HFF-Myc (cell line): Measurements from ENCODE around the gene INSRR.

ENCODE experiments used
- DNase-seq: peaks from one replicate; pipeline ENCODE4 v3.0.0-alpha.2; 2011; ENCODE audit warnings: low read depth; ENCODE audit errors: extremely low read depth
- H3K4me3 ChIP-seq: replicated peaks from 2 replicates; pipeline ENCODE4 v1.5.1; 2011; ENCODE audit warnings: low read depth, mild to moderate bottlenecking, control low read depth, low read length
- CTCF ChIP-seq: IDR thresholded peaks from 2 replicates; pipeline ENCODE4 v1.5.1; 2012; ENCODE audit warnings: mild to moderate bottlenecking, low read depth, low read length, control low read depth; ENCODE audit errors: missing control alignments

The INSRR gene

GRCh38 chr1:156887734-156888133, 28.8 kb upstream of the INSRR start:
- no peak for TF ChIP-seq CTCF
- no peak overlapping the region for H3K4me3 ChIP-seq
- no peak for DNase-seq

GRCh38 chr1:156887317-156887716, 28.4 kb upstream of the INSRR start:
- no peak overlapping the region for H3K4me3 ChIP-seq
- TF ChIP-seq CTCF: no peak
- DNase-seq: no peak

GRCh38 chr1:156886583-156887281, 27.8 kb upstream of the INSRR start:
- no peak for DNase-seq
- H3K4me3 ChIP-seq: no peak overlapping the region

GRCh38 chr1:156885880-156886355, 27.0 kb upstream of the INSRR start:
- no peak for TF ChIP-seq CTCF
- no peak overlapping the region for H3K4me3 ChIP-seq
- DNase-seq: no peak

More at GRCh38 chr1:156886583-156887281, 27.8 kb upstream of the INSRR start:
- TF ChIP-seq CTCF: no peak

GRCh38 chr1:156885314-156885713, 26.4 kb upstream of the INSRR start:
- DNase-seq: no peak
- H3K4me3 ChIP-seq: no peak overlapping the region
- TF ChIP-seq CTCF: no peak

GRCh38 chr1:156884560-156885184, 25.8 kb upstream of the INSRR start:
- no peak overlapping the region for H3K4me3 ChIP-seq
- no peak for TF ChIP-seq CTCF
- DNase-seq: no peak
